ENCODE data around the gene HTRA3.

The HTRA3 gene

GRCh38 chr4:8272472-8273428 is 3.2 kb downstream of the HTRA3 start:
- H3K4me3 ChIP-seq (replicated peaks; ENCODE audit: low read depth, low read length), result no peak overlapping the region
- no peaks in the 10 kb centered on the region for H3K36me3 ChIP-seq (ENCODE audit: control insufficient read depth, insufficient read depth, low read length)
- no peak for DNase-seq (ENCODE audit: extremely low read depth, insufficient read length)
- TF ChIP-seq CTCF (IDR thresholded peaks at IDR 0.05; ENCODE audit: insufficient read depth, low read length, poor library complexity, severe bottlenecking), result no peak
- H3K27me3 ChIP-seq (replicated peaks; ENCODE audit: control insufficient read depth, insufficient read depth, low read length), result peaks cover 1% of the 10 kb centered on the region

GRCh38 chr4:8273450-8273849 is 3.9 kb downstream of the HTRA3 start:
- no peak for DNase-seq (ENCODE audit: extremely low read depth, insufficient read length)
- TF ChIP-seq CTCF (IDR thresholded peaks at IDR 0.05; ENCODE audit: insufficient read depth, low read length, poor library complexity, severe bottlenecking), result no peak
- no peak overlapping the region for H3K4me3 ChIP-seq (replicated peaks; ENCODE audit: low read depth, low read length)
- H3K36me3 ChIP-seq (ENCODE audit: control insufficient read depth, insufficient read depth, low read length), result no peaks in the 10 kb centered on the region
- H3K27me3 ChIP-seq (replicated peaks; ENCODE audit: control insufficient read depth, insufficient read depth, low read length), result peaks cover 1% of the 10 kb centered on the region

GRCh38 chr4:8274066-8274652 is 4.6 kb downstream of the HTRA3 start:
- H3K36me3 ChIP-seq (ENCODE audit: control insufficient read depth, insufficient read depth, low read length), result no peaks in the 10 kb centered on the region
- H3K27me3 ChIP-seq (replicated peaks; ENCODE audit: control insufficient read depth, insufficient read depth, low read length), result peaks cover 1% of the 10 kb centered on the region
- no peak overlapping the region for H3K4me3 ChIP-seq (replicated peaks; ENCODE audit: low read depth, low read length)
- no peak for DNase-seq (ENCODE audit: extremely low read depth, insufficient read length)
- no peak for TF ChIP-seq CTCF (IDR thresholded peaks at IDR 0.05; ENCODE audit: insufficient read depth, low read length, poor library complexity, severe bottlenecking)

DNA sequence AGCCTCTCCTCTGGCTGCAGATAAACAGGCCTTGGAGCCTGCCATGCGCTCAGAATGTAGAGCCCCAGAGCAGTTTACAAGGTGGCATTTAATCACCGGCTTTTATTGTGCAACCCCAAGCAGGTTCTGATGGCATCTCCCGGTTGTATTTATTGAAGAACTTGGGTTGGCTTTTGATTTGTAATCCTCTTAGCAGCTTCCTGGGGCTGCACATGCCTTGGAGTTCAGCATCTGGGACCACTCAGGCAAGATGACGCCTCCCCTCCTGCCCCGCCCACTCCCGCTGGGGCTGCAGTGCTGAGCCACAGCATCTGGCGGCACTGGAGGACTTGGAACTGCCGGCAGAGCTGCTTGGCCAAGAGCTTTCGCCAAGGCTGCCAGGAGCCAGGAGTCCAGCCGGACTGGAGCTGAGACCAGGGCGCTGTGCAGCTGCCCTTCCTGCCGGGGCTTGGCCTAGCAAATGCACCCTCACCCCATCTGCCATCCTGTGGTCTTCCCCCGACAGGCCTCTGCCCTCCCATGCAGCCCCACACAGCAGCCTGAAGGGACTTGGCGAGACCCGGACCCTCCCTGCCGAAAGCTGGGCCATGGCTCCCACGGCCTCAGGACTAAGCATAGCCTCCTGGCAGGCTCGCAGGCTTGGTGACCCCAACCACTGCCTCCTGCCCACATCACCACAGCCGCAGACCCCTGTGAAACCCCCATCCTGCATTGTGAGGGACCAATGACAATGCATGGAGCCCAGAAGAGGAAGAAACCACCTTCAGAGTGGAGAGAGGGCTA is 5.4 kb downstream of the HTRA3 start:
- H3K27me3 ChIP-seq (replicated peaks; ENCODE audit: control insufficient read depth, insufficient read depth, low read length), result peaks cover 1% of the 10 kb centered on the region
- H3K4me3 ChIP-seq (replicated peaks; ENCODE audit: low read depth, low read length), result no peak overlapping the region
- DNase-seq (ENCODE audit: extremely low read depth, insufficient read length), result no peak
- H3K36me3 ChIP-seq (ENCODE audit: control insufficient read depth, insufficient read depth, low read length), result no peaks in the 10 kb centered on the region
- TF ChIP-seq CTCF (IDR thresholded peaks at IDR 0.05; ENCODE audit: insufficient read depth, low read length, poor library complexity, severe bottlenecking), result no peak

DNA sequence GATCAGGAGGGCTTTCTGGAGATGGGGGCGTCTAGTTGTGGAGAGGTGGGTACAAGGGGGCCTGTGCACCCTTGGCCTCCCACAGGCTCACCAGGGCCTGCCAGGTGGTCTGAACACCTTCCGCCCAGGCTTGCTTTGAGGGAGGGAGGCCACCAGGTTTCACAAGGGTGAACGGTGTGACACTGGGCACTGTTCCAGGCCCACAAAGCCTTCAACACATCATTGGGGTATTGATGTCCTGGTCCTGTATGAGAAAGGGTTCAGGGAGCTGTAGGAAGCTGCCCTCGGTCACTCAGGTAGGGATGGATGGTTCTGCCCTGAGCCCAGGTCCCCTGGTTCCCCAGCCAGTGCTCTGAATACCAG is 6.0 kb downstream of the HTRA3 start:
- Histone ChIP-seq H3K27me3 (replicated peaks; ENCODE audit: control insufficient read depth, insufficient read depth, low read length) (peaks cover 1% of the 10 kb centered on the region), H3K36me3 (ENCODE audit: control insufficient read depth, insufficient read depth, low read length) (no peaks in the 10 kb centered on the region), H3K4me3 (replicated peaks; ENCODE audit: low read depth, low read length) (no peak overlapping the region)
- no peak for TF ChIP-seq CTCF (IDR thresholded peaks at IDR 0.05; ENCODE audit: insufficient read depth, low read length, poor library complexity, severe bottlenecking)
- no peak for DNase-seq (ENCODE audit: extremely low read depth, insufficient read length)
